Naive thymus-derived CD4-positive, alpha-beta T cell (primary cell): ENCODE measurements around the gene SLC46A3. TPM values are rescaled to one million over a fixed set of nuclear protein-coding genes. Genes with fewer than 3 reads are reported as not detected.

Source experiments
- ATAC-seq: fragments of 150-1000 bp; cut with Tn5 transposase; 2 replicates; pipeline ENCODE4 v1.10.0; 2021; ENCODE audit warnings: mild to moderate bottlenecking, moderate library complexity
- CTCF ChIA-PET: fragments of 350-600 bp; sonication (Branson Sonifier 250); formaldehyde crosslinking; loops from one replicate; lab custom pipeline; 2021; ENCODE audit warnings: antibody characterized with exemption; lab: Charles Lee
- POLR2A ChIA-PET: fragments of 350-600 bp; sonication (Branson Sonifier 250); formaldehyde crosslinking; loops from one replicate; lab custom pipeline; 2021; ENCODE audit warnings: antibody characterized with exemption, inconsistent platforms; lab: Charles Lee
- DNase-seq, 9 donors: peaks; one replicate each; pipeline versions ENCODE4 v3.0.0 to v3.0.0-alpha.2; 2020 to 2022; ENCODE audit warnings: mixed read lengths in 1 of 9
- H3K27ac ChIP-seq: one replicate; pipeline ENCODE4 v1.7.0; 2013; ENCODE audit warnings: mild to moderate bottlenecking, low read depth, low read length, moderate library complexity
- H3K27me3 ChIP-seq, 2 donors: one replicate each; pipeline ENCODE4 v1.7.0; 2013; ENCODE audit warnings: low read length in 2 of 2, mild to moderate bottlenecking in 2 of 2, moderate library complexity in 2 of 2; ENCODE audit not compliant: control insufficient read depth in 2 of 2, insufficient read depth in 2 of 2
- H3K36me3 ChIP-seq, 3 experiments: 1 replicate in 2 of 3; 2 replicates in 1 of 3; pipeline ENCODE4 v1.7.0; 2013; ENCODE audit warnings: low read length in 3 of 3, mild to moderate bottlenecking in 3 of 3, moderate library complexity in 1 of 3; ENCODE audit not compliant: insufficient read depth in 3 of 3, control insufficient read depth in 2 of 3
- H3K4me1 ChIP-seq, 2 donors: one replicate each; pipeline ENCODE4 v1.7.0; 2013; ENCODE audit warnings: low read length in 2 of 2, mild to moderate bottlenecking in 2 of 2, moderate library complexity in 1 of 2; ENCODE audit not compliant: control insufficient read depth in 2 of 2, insufficient read depth in 2 of 2
- H3K4me3 ChIP-seq: 2 replicates; pipeline ENCODE4 v1.7.0; 2013; ENCODE audit warnings: mild to moderate bottlenecking, low read length
- H3K9me3 ChIP-seq, 3 experiments: 1 replicate in 2 of 3; 2 replicates in 1 of 3; pipeline ENCODE4 v1.7.0; 2013; ENCODE audit warnings: low read length in 3 of 3; ENCODE audit not compliant: control insufficient read depth in 2 of 3
- H3K27ac Mint-ChIP-seq, 9 donors: one replicate each; pipeline ENCODE4 v1.8.0; 2020 to 2022; ENCODE audit warnings: mixed read lengths in 9 of 9, mild to moderate bottlenecking in 8 of 9, moderate library complexity in 5 of 9, inconsistent platforms in 2 of 9
- H3K27me3 Mint-ChIP-seq, 5 donors: one replicate each; pipeline ENCODE4 v1.8.0; 2021 to 2022; ENCODE audit warnings: mixed read lengths in 5 of 5, mild to moderate bottlenecking in 1 of 5
- H3K36me3 Mint-ChIP-seq, 5 donors: one replicate each; pipeline ENCODE4 v1.8.0; 2020 to 2022; ENCODE audit warnings: mixed read lengths in 5 of 5, mild to moderate bottlenecking in 3 of 5, inconsistent platforms in 1 of 5
- H3K4me1 Mint-ChIP-seq, 7 donors: one replicate each; pipeline ENCODE4 v1.8.0; 2020 to 2022; ENCODE audit warnings: mixed read lengths in 7 of 7, mild to moderate bottlenecking in 3 of 7, inconsistent platforms in 1 of 7
- H3K4me3 Mint-ChIP-seq, 10 donors: one replicate each; pipeline ENCODE4 v1.8.0; 2020 to 2022; ENCODE audit warnings: mild to moderate bottlenecking in 10 of 10, mixed read lengths in 10 of 10, moderate library complexity in 6 of 10, inconsistent platforms in 2 of 10
- H3K9me3 Mint-ChIP-seq, 11 donors: one replicate each; pipeline ENCODE4 v1.8.0; 2020 to 2022; ENCODE audit warnings: mixed read lengths in 11 of 11, mild to moderate bottlenecking in 4 of 11, inconsistent platforms in 1 of 11, moderate library complexity in 1 of 11
- intact Hi-C, 2 donors: fragments of 100-400 bp; cut with micrococcal nuclease; formaldehyde crosslinking; loops; one replicate each; pipeline ENCODE4 v1.15.1; 2023
- polyA plus RNA-seq, 2 donors: library from polyadenylated mRNA; unstranded; fragments of 300-500 nt; fragmentation: Illumina TruSeq; gene quantifications; one replicate each; pipeline ENCODE4 v1.2.3, GENCODE V29; 2021
- total RNA-seq, 6 experiments: library from RNA in 5 of 6; stranded (reverse) in 5 of 6; gene quantifications; 1 replicate in 5 of 6; 2 replicates in 1 of 6; pipeline ENCODE4 v1.2.3 and lab custom pipeline; 2021 to 2026

Gene SLC46A3
- total and polyA plus RNA-seq, 7 experiments from 2014 or later, result 11.1 to 39.8 (median 21.8) TPM

GRCh38 chr13:28753208-28753892 is 34.6 kb upstream of the SLC46A3 start:
- no peaks in the 10 kb centered on the region for H3K9me3 ChIP-seq
- H3K27me3 ChIP-seq, result no peaks in the 10 kb centered on the region
- H3K36me3 ChIP-seq, result no peaks in the 10 kb centered on the region
- no peak for ATAC-seq
- no peak for DNase-seq
- H3K4me3 Mint-ChIP-seq, result no peak overlapping the region
- H3K4me1 Mint-ChIP-seq, result peaks cover 24 to 34% (median 29%) of the 10 kb centered on the region in 7 donors
- H3K27ac ChIP-seq, result no peak overlapping the region
- no peak overlapping the region for H3K4me3 ChIP-seq
- H3K27me3 Mint-ChIP-seq, result no peaks in the 10 kb centered on the region
- ChIA-PET CTCF (no interaction called here), POLR2A (interaction anchor here (0.7 kb wide), 1 partner anchor 35 kb away, joined by 4 read pairs; the partner anchor contains the start of gene SLC46A3)
- peak overlapping the region in 2 of 9 donors; percentile 72 to 83 for H3K27ac Mint-ChIP-seq
- peaks cover 0 to 9% of the 10 kb centered on the region in 2 donors for H3K4me1 ChIP-seq
- intact Hi-C loops, result no loop called here
- H3K9me3 Mint-ChIP-seq, result peaks cover 0 to 28% (median 6%) of the 10 kb centered on the region in 11 donors
- H3K36me3 Mint-ChIP-seq, result peaks cover 0 to 18% (median 3%) of the 10 kb centered on the region in 5 donors

GRCh38 chr13:28751175-28751960 is 32.6 kb upstream of the SLC46A3 start:
- intact Hi-C loops, result no loop called here
- no peak for DNase-seq

GRCh38 chr13:28750187-28751045 is 31.6 kb upstream of the SLC46A3 start:
- H3K27me3 Mint-ChIP-seq, result peaks cover 0 to 6% (median 0%) of the 10 kb centered on the region in 5 donors
- H3K9me3 Mint-ChIP-seq, result peaks cover 0 to 13% (median 0%) of the 10 kb centered on the region in 11 donors
- H3K4me3 Mint-ChIP-seq, result no peak overlapping the region
- DNase-seq (no peak), ATAC-seq (no peak)
- ChIA-PET POLR2A (no interaction called here), CTCF (interaction anchor here (0.5 kb wide), 1 partner anchor 18 kb away, joined by 3 read pairs; no protein-coding TSS in a partner anchor)
- no peaks in the 10 kb centered on the region for H3K9me3 ChIP-seq
- intact Hi-C loops, result no loop called here
- H3K27me3 ChIP-seq, result no peaks in the 10 kb centered on the region
- H3K4me1 Mint-ChIP-seq, result peaks cover 16 to 32% (median 22%) of the 10 kb centered on the region in 7 donors
- no peak overlapping the region for H3K27ac ChIP-seq
- no peaks in the 10 kb centered on the region for H3K36me3 ChIP-seq
- H3K4me3 ChIP-seq, result no peak overlapping the region
- H3K27ac Mint-ChIP-seq, result peak overlapping the region in 1 of 9 donors; percentile 41
- H3K36me3 Mint-ChIP-seq, result peaks cover 0 to 8% (median 3%) of the 10 kb centered on the region in 5 donors
- peaks cover 0 to 9% of the 10 kb centered on the region in 2 donors for H3K4me1 ChIP-seq

More at GRCh38 chr13:28751175-28751960, 32.6 kb upstream of the SLC46A3 start:
- Histone ChIP-seq H3K36me3 (no peaks in the 10 kb centered on the region), H3K9me3 (no peaks in the 10 kb centered on the region), H3K27ac (no peak overlapping the region), H3K4me3 (no peak overlapping the region), H3K4me1 (peaks cover 0 to 9% of the 10 kb centered on the region in 2 donors), H3K27me3 (no peaks in the 10 kb centered on the region)
- H3K9me3 Mint-ChIP-seq, result peaks cover 0 to 15% (median 0%) of the 10 kb centered on the region in 11 donors
- CTCF ChIA-PET, result interaction anchor here (0.5 kb wide), 1 partner anchor 19 kb away, joined by 3 read pairs; no protein-coding TSS in a partner anchor
- H3K27me3 Mint-ChIP-seq, result no peaks in the 10 kb centered on the region
- peaks cover 0 to 10% (median 3%) of the 10 kb centered on the region in 5 donors for H3K36me3 Mint-ChIP-seq
- H3K4me1 Mint-ChIP-seq, result peaks cover 19 to 34% (median 24%) of the 10 kb centered on the region in 7 donors
- POLR2A ChIA-PET, result no interaction called here
- no peak overlapping the region for H3K4me3 Mint-ChIP-seq
- ATAC-seq, result no peak
- peak overlapping the region in 2 of 9 donors; percentile 41 to 56 for H3K27ac Mint-ChIP-seq

GRCh38 chr13:28747851-28748250 is 29.1 kb upstream of the SLC46A3 start:
- H3K36me3 ChIP-seq, result no peaks in the 10 kb centered on the region
- H3K4me3 ChIP-seq, result no peak overlapping the region
- peaks cover 0 to 12% (median 6%) of the 10 kb centered on the region in 7 donors for H3K4me1 Mint-ChIP-seq
- peaks cover 0 to 6% (median 0%) of the 10 kb centered on the region in 11 donors for H3K9me3 Mint-ChIP-seq
- no peaks in the 10 kb centered on the region for H3K27me3 ChIP-seq
- H3K9me3 ChIP-seq, result no peaks in the 10 kb centered on the region
- DNase-seq (no peak), ATAC-seq (no peak)
- intact Hi-C loops, result no loop called here
- H3K4me1 ChIP-seq, result no peaks in the 10 kb centered on the region
- H3K36me3 Mint-ChIP-seq, result peaks cover 0 to 3% (median 0%) of the 10 kb centered on the region in 5 donors
- peaks cover 0 to 11% (median 0%) of the 10 kb centered on the region in 5 donors for H3K27me3 Mint-ChIP-seq
- H3K4me3 Mint-ChIP-seq, result no peak overlapping the region
- H3K27ac Mint-ChIP-seq, result no peak overlapping the region
- ChIA-PET CTCF (no interaction called here), POLR2A (no interaction called here)
- no peak overlapping the region for H3K27ac ChIP-seq

- Histone ChIP-seq H3K27me3 (no peaks in the 10 kb centered on the region), H3K4me3 (no peak overlapping the region), H3K27ac (no peak overlapping the region), H3K36me3 (no peaks in the 10 kb centered on the region), H3K9me3 (no peaks in the 10 kb centered on the region), H3K4me1 (no peaks in the 10 kb centered on the region)
- no peak overlapping the region for H3K27ac Mint-ChIP-seq
- H3K27me3 Mint-ChIP-seq, result peaks cover 0 to 13% (median 0%) of the 10 kb centered on the region in 5 donors
- POLR2A ChIA-PET, result no interaction called here
- peaks cover 0 to 6% (median 0%) of the 10 kb centered on the region in 11 donors for H3K9me3 Mint-ChIP-seq
- ATAC-seq, result no peak
- H3K4me3 Mint-ChIP-seq, result no peak overlapping the region
- CTCF ChIA-PET, result no interaction called here
- no peak for DNase-seq
- peaks cover 0 to 7% (median 6%) of the 10 kb centered on the region in 7 donors for H3K4me1 Mint-ChIP-seq
- intact Hi-C loops, result no loop called here
- H3K36me3 Mint-ChIP-seq, result peaks cover 0 to 3% (median 0%) of the 10 kb centered on the region in 5 donors
Measured at GRCh38 chr13:28746287-28746612, 27.5 kb upstream of the SLC46A3 start.

GRCh38 chr13:28744656-28745055 is 25.9 kb upstream of the SLC46A3 start:
- Histone ChIP-seq H3K27ac (no peak overlapping the region), H3K9me3 (no peaks in the 10 kb centered on the region), H3K27me3 (no peaks in the 10 kb centered on the region), H3K36me3 (no peaks in the 10 kb centered on the region), H3K4me1 (no peaks in the 10 kb centered on the region), H3K4me3 (no peak overlapping the region)
- peaks cover 0 to 15% (median 0%) of the 10 kb centered on the region in 5 donors for H3K27me3 Mint-ChIP-seq
- CTCF ChIA-PET, result no interaction called here
- no peak overlapping the region for H3K4me3 Mint-ChIP-seq
- H3K36me3 Mint-ChIP-seq, result peaks cover 0 to 2% (median 0%) of the 10 kb centered on the region in 5 donors
- H3K4me1 Mint-ChIP-seq, result no peaks in the 10 kb centered on the region
- intact Hi-C loops, result no loop called here
- no peak overlapping the region for H3K27ac Mint-ChIP-seq
- peaks cover 0 to 4% (median 0%) of the 10 kb centered on the region in 11 donors for H3K9me3 Mint-ChIP-seq
- POLR2A ChIA-PET, result no interaction called here
- peak; percentile 67 for ATAC-seq
- DNase-seq, result no peak
